Upper lobe of left lung (tissue), 6 donors: ENCODE measurements around the gene DHRS1. TPM values are rescaled to one million over a fixed set of nuclear protein-coding genes. Genes with fewer than 3 reads are reported as not detected.
A peak's percentile ranks its signal among the peaks of the same experiment; 100 is the strongest.

Experiments used
- ATAC-seq, 2 donors: fragments of 200-7000 bp; cut with Tn5 transposase; one replicate each; pipeline ENCODE4 v1.9.1; 2022; ENCODE audit warnings: mild to moderate bottlenecking in 2 of 2, moderate library complexity in 2 of 2; ENCODE audit not compliant: low FRiP score in 2 of 2
- DNase-seq, 2 donors: peaks; one replicate each; pipeline ENCODE4 v3.0.0-alpha.2; 2019 to 2020
- H3K27ac ChIP-seq, 4 donors: fragments of 200-600 bp; sonication (generic); one replicate each; pipeline ENCODE4 v1.5.1; 2016 to 2019
- H3K27me3 ChIP-seq, 4 donors: fragments of 200-600 bp; sonication (generic); one replicate each; pipeline ENCODE4 v1.5.1; 2017 to 2019
- H3K36me3 ChIP-seq, 4 donors: fragments of 200-600 bp; sonication (generic); one replicate each; pipeline ENCODE4 v1.5.1; 2016 to 2019
- H3K4me1 ChIP-seq, 4 donors: fragments of 200-600 bp; sonication (generic); one replicate each; pipeline ENCODE4 v1.5.1; 2018 to 2019
- H3K4me3 ChIP-seq, 4 donors: fragments of 200-600 bp; sonication (generic); one replicate each; pipeline ENCODE4 v1.5.1; 2017 to 2019; ENCODE audit warnings: mild to moderate bottlenecking in 2 of 4, moderate library complexity in 1 of 4
- H3K9me3 ChIP-seq, 4 donors: fragments of 200-600 bp; sonication (generic); one replicate each; pipeline ENCODE4 v1.5.1; 2018 to 2019
- CTCF ChIP-seq, 6 experiments: fragments of 450-650 bp in 4 of 6; fragments of 200-600 bp in 2 of 6; sonication (generic) in 2 of 6; IDR thresholded peaks; one replicate each; pipeline ENCODE4 v1.5.1; 2016 to 2019; ENCODE audit warnings: antibody characterized with exemption in 6 of 6
- EP300 ChIP-seq, 4 donors: sonication (generic); formaldehyde crosslinking; IDR thresholded peaks; one replicate each; pipeline ENCODE4 v1.5.1; 2017; ENCODE audit warnings: antibody characterized with exemption in 4 of 4, control low read depth in 2 of 4
- POLR2A ChIP-seq, 4 donors: fragments of 450-650 bp; IDR thresholded peaks; one replicate each; pipeline ENCODE4 v1.5.1; 2016 to 2017; ENCODE audit warnings: antibody characterized with exemption in 4 of 4, mild to moderate bottlenecking in 2 of 4
- POLR2AphosphoS5 ChIP-seq, 2 donors: sonication (generic); formaldehyde crosslinking; IDR thresholded peaks; one replicate each; pipeline ENCODE4 v1.5.1; 2017; ENCODE audit warnings: antibody characterized with exemption in 2 of 2
- WGBS, 2 donors: methylation state at CpG; one replicate each; pipeline ENCODE4 v1.1.5; 2017 to 2018; 5-methylcytosine and 5-hydroxymethylcytosine counted together
- total RNA-seq, 6 donors: library from RNA; depleted of rRNA in 4 of 6; stranded (reverse); fragments of >200 nt in 4 of 6; gene quantifications; one replicate each; pipeline versions ENCODE4 v1.1.0 to v1.2.1, GENCODE V29; 2016 to 2021
- donor health status: DM: no; HTN: no; CAD: no; lungs with moderate emphysema.
- donor health status: DM: no; HTN: yes; CAD: no; lungs with severe emphysema.

The DHRS1 gene
- total RNA-seq, 6 donors from 2014 or later, result 23.0 to 60.3 (median 32.8) TPM

- peak in 1 of 2 donors; percentile 38 for ATAC-seq
- Histone ChIP-seq H3K36me3 (no peaks in the 10 kb centered on the region), H3K27me3 (no peaks in the 10 kb centered on the region), H3K27ac (no peak overlapping the region), H3K4me1 (peaks cover 8 to 27% (median 21%) of the 10 kb centered on the region in 4 donors), H3K9me3 (no peaks in the 10 kb centered on the region), H3K4me3 (no peak overlapping the region)
- 88 to 93% methylated on average over 5 to 6 of the region's 6 CpGs for WGBS, 2 donors
- no peak for DNase-seq
- TF ChIP-seq POLR2AphosphoS5 (IDR thresholded peaks at IDR 0.05) (no peak), EP300 (IDR thresholded peaks at IDR 0.05) (no peak), CTCF (IDR thresholded peaks at IDR 0.05) (no peak)
These were observed 18.7 kb downstream of the DHRS1 start for GRCh38 chr14:24280797-24281460.

- Histone ChIP-seq H3K4me1 (peaks cover 8 to 30% (median 29%) of the 10 kb centered on the region in 4 donors), H3K27ac (peak overlapping the region in 1 of 4 donors; percentile 13), H3K27me3 (no peaks in the 10 kb centered on the region), H3K4me3 (no peak overlapping the region), H3K36me3 (no peaks in the 10 kb centered on the region), H3K9me3 (no peaks in the 10 kb centered on the region)
- DNase-seq (peak in 1 of 2 donors; percentile 42), ATAC-seq (no peak)
- 68 to 69% methylated on average over 11 of the region's 11 CpGs for WGBS, 2 donors
- TF ChIP-seq POLR2A (IDR thresholded peaks at IDR 0.05), result no peak
- TF ChIP-seq POLR2AphosphoS5 (IDR thresholded peaks at IDR 0.05), result no peak
- no peak for TF ChIP-seq EP300 (IDR thresholded peaks at IDR 0.05)
- peak in 2 of 6 experiments; percentile 13 to 14 for TF ChIP-seq CTCF (IDR thresholded peaks at IDR 0.05)
These were observed 20.0 kb downstream of the DHRS1 start for GRCh38 chr14:24279301-24280186.

DNA sequence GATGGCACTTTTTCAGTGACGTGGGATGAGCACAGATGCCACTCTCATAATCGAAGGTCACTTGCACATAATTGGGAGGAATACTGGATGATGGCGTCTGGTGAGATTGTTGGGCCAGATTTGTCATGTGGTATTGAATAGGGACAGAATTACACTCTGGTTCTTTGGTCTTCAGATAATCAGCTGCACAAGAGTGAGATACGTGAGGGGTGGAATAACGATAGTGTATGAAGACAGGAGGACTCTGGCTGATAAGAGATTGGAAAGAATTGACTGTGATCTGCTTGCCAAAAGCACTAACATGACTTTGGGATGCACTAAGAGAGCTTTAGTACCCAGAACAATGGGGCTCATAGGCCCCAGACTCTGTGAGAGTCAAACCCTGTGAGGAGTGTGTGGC is 21.2 kb downstream of the DHRS1 start:
- H3K36me3 ChIP-seq, result no peaks in the 10 kb centered on the region
- H3K27me3 ChIP-seq, result no peaks in the 10 kb centered on the region
- ATAC-seq (no peak), DNase-seq (no peak)
- no peaks in the 10 kb centered on the region for H3K9me3 ChIP-seq
- H3K4me3 ChIP-seq, result no peak overlapping the region
- peak overlapping the region in 2 of 4 donors; percentile 72 to 73 for H3K27ac ChIP-seq
- 88 to 91% methylated on average over 5 of the region's 5 CpGs for WGBS, 2 donors
- H3K4me1 ChIP-seq, result peaks cover 9 to 40% (median 37%) of the 10 kb centered on the region in 4 donors
- no peak for TF ChIP-seq POLR2AphosphoS5 (IDR thresholded peaks at IDR 0.05)
- no peak for TF ChIP-seq EP300 (IDR thresholded peaks at IDR 0.05)
- TF ChIP-seq POLR2A (IDR thresholded peaks at IDR 0.05), result no peak
- no peak for TF ChIP-seq CTCF (IDR thresholded peaks at IDR 0.05)

GRCh38 chr14:24277606-24278321 is 21.8 kb downstream of the DHRS1 start:
- no peak overlapping the region for H3K4me3 ChIP-seq
- no peaks in the 10 kb centered on the region for H3K36me3 ChIP-seq
- H3K9me3 ChIP-seq, result no peaks in the 10 kb centered on the region
- whole genome bisulfite sequencing, 2 donors, result 66 to 67% methylated on average over 11 of the region's 11 CpGs
- TF ChIP-seq POLR2AphosphoS5 (IDR thresholded peaks at IDR 0.05), result peak; percentile 15 to 39
- no peak for TF ChIP-seq POLR2A (IDR thresholded peaks at IDR 0.05)
- H3K4me1 ChIP-seq, result peaks cover 11 to 46% (median 44%) of the 10 kb centered on the region in 4 donors
- ATAC-seq (peak; percentile 31 to 62), DNase-seq (peak in 1 of 2 donors; percentile 68)
- peak overlapping the region in 3 of 4 donors; percentile 48 to 73 (median 72) for H3K27ac ChIP-seq
- H3K27me3 ChIP-seq, result no peaks in the 10 kb centered on the region

- Histone ChIP-seq H3K27ac (peak overlapping the region in 2 of 4 donors; percentile 72 to 73), H3K36me3 (no peaks in the 10 kb centered on the region), H3K4me3 (no peak overlapping the region), H3K9me3 (no peaks in the 10 kb centered on the region), H3K4me1 (peaks cover 16 to 51% (median 49%) of the 10 kb centered on the region in 4 donors), H3K27me3 (no peaks in the 10 kb centered on the region)
- no peak for TF ChIP-seq POLR2AphosphoS5 (IDR thresholded peaks at IDR 0.05)
- no peak for DNase-seq
- no peak for ATAC-seq
- 87 to 89% methylated on average over 6 of the region's 6 CpGs for WGBS, 2 donors
These were observed 22.5 kb downstream of the DHRS1 start for GRCh38 chr14:24277071-24277470.
